A549 treated with AZD2906 at 1 μM for 4 hours (cell line): ENCODE data around the gene FAM227B. TPM values are rescaled to one million over a fixed set of nuclear protein-coding genes. Genes with fewer than 3 reads are reported as not detected.

Experiments
- total RNA-seq: library from RNA; stranded (reverse); fragments of 200-300 nt; extraction: Qiagen RNA extraction; gene quantifications from 5 replicates; pipeline ENCODE4 v1.2.3, GENCODE V29; 2022

Gene FAM227B
- 0.83 to 1.3 TPM (median 1.1 TPM) in 5 replicates for total RNA-seq

DNA sequence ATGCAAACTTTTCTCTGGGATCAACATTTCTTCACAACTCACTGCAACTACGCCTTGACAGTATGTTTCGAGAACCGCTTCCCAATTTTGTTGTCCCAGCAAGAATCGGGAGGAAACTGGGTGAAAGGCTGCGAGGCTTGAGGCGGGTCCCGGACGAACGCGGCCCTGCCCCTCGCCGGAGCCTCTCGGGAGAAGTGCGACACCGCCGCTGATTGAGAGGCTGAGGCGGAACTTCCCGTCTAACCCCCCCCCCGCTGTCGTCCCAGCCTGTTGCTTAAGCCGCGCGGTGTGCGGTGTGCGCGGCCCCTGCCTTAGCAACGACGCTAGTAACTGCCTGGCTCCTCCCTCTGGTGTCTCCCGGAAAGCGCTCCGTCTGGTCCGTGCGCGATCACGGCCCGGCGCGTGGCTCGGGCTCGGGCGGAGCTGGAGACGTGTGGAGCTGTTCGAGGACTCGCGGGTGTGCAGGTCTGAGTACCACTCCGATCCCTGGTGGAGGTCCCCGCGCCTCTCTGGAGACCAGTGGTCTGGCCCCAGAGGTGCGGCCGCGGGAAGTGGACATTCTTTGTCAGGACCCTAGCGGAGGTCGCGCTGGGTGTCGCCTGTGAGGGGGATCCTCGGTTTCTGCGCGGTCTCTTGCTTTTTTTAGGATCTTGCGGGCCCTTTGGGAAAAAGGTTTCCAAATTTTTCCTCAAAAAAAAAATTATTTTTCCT, at the start of gene FAM227B, which contains the start of gene DTWD1:
FAM227B (minus strand) TSS at position 161 of the 711 bp plus-strand sequence. CDS start 5,647 bp downstream, outside the sequence.
DTWD1 (plus strand) TSS at position 391 of the 711 bp plus-strand sequence. CDS start 4,120 bp downstream, outside the sequence.

DNA sequence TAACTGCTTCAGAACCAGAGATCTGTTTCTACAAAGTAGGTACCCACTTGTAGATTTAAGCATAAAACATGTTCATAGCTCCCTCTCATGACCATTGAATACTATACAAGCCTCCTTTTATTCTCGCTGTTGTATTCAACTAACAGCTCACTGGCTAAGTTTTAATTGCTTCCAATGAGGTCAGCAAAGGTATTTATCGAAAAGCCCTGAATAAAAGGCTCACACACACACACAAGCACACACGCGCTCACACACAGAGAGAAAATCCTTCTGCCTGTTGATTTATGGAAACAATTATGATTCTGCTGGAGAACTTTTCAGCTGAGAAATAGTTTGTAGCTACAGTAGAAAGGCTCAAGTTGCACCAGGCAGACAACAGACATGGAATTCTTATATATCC, 197.6 kb downstream of the FAM227B start, which contains the start of gene FGF7:
FGF7 (plus strand) TSS at position 222 of the 400 bp plus-strand sequence. CDS start 1,056 bp downstream, outside the sequence.

Other genes starting within 250 kb of the FAM227B start
- not detected in 5 replicates for gene FGF7, start 197.6 kb downstream of the FAM227B start, total RNA-seq
- 17.6 to 20.1 TPM (median 19.1 TPM) in 5 replicates for gene DTWD1, start 230 bp upstream of the FAM227B start, total RNA-seq